Measurements from ENCODE around the gene GP2.
"Not testable (repeated sequence)": the region's sequence is repeated elsewhere in the genome, so short reads cannot be mapped to it uniquely, and the experiment has no call there.

The GP2 gene

DNA sequence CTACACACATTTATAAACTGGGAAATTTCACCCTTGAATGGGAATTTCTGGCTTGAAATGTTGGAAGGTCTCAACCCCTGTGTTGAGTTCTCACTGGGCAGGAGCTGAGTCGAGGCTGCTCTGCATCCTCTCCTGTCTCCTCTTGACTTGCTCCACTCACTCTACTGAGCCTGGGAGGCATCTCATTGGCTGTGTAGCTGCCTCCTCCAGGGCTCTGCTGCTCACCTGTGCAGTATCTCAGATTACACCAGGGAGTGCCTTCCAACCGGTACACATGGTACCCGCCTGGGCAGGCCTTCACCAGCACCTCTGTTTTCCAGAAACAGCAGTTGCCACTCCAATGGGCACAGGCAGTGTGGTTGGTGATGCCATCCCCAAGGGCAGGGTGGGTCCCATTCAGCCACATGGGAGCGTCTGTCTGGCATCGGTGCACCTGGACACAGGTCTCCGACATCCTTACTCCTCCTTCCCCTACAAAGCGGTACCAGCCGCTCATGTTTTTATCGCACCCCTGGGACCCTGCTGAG is 3.7 kb downstream of the GP2 start:
- no peak for DNase-seq

DNA sequence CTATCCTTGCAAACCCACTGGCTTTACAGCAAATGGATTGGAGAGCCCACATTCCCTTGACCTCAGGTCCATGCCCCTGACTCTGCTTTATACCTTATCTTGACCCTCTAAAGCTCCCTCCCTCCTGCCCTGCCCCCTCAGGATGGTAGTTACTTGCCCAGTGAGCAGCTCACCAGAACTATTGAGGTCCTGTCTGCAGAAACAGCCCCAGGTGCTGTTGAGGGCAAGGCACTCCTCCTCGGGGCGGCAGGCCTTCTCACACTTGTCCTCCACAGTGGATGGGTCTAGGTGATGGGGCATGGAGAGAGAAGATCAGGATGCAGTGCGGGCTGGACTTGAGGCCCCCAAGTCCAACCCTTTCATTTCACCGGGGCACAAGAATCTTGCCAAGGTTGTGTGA is 4.6 kb downstream of the GP2 start:
- DNase-seq = no peak

DNA sequence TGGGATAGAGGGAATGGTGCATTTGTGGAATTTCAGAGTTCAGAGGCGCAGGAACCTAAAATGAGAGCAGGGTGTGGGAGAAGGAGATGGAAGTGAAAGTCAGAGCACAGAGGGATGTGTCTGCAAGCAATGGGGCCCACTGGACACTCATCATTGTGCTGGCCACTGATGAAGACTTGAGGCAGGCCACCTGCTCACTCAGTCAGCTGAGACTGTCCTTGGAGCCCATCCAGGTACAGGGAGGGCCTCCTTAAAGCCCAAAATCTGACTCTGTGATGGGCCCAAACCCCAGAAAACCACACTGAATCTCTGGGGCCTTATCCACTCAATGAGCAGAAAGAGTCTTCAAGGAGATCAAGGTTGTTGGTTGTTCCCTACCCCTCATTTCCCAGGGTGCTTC is 5.6 kb downstream of the GP2 start:
- DNase-seq = no peak

DNA sequence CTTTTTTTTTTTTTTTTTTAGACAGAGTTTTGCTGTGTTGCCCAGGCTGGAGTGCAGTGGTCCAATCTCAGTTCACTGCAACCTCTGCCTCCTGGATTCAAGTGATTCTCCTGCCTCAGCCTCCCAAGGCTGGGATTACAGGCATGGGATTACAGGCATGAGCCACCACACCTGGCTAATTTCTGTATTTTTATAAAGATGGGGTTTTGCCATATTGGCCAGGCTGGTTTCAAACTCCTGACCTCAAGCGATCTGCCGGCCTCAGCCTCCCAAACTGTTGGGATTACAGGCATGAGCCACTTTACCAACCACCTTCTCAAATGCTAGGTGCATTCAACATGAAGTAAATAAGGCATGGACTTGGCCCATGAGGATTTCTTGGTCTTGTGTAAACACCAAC is 6.3 kb downstream of the GP2 start:
- DNase-seq = not testable (repeated sequence)

DNA sequence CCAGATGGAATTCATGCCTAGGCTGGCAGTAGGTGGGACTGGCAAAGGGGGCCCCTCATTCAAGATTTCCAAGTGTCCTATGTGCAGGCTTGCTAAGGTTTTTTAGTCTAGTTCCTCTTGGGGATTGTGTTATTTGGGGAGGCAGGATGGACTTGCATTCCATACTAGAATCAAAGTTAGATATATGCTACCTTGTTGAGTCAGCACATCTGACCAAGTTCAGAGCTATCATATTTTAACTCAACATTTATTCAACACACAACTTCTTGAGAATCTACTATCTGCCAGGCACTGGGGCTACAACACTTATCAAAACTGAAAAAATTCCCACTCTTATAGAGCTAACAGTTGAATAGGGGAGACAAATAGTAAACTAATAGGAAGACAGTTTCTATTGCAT is 6.7 kb downstream of the GP2 start:
- no peak for DNase-seq

DNA sequence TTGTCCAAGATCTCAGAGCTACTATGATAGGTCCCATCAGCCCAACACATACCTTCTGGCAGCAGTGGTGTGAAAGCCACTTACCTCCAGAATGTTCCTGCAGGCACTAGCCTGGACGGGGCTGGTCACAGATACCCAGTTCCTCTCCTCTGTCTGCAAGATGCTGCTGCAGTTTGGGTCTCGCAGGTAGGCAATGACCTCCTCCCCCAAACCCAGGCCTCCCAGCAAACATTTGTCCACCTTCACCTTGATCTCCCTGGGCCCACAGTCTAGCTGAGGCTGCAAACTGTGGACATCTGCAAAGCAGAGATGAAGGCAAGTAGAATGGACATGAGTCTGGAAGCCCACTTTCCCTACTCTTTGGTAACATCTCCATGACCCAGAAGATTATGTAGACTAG is 7.1 kb downstream of the GP2 start:
- DNase-seq = no peak

DNA sequence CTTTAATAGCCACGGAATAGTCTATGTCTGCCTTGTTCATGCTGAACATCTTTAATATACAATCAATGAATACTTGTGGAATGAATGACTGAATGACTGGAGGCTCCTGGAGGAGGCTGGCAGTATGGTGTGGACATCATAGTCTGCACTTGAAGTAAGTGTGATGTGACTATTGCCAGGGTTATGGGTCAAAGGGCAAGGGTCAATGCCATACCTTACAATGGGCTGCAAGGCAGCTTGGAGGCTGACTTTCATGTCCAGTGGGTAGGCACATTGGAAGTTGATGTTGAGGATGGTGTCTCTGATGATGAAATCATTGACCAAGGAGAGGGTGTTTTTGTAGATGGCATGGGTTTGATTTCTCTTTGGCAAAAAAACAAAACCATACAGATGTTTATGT is 7.9 kb downstream of the GP2 start:
- no peak for DNase-seq

DNA sequence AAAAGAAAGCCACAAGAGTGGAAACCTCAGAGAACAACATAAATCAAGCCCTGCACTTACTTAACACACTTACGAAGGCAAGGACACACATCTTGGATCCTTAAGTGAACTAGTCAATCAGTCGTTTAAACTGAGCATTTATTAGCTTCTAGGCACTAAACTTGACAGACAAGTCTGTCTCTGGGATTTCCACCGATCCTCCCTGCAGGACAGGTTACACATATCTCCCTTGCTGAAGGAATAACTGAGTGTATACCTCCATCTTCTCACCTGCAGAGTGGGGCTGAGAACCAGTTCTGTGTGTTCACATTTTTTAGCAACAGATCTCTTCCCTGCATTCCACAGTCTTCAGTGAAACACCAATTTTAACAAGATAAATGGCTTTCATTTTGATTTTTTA is 8.9 kb downstream of the GP2 start:
- no peak for DNase-seq

DNA sequence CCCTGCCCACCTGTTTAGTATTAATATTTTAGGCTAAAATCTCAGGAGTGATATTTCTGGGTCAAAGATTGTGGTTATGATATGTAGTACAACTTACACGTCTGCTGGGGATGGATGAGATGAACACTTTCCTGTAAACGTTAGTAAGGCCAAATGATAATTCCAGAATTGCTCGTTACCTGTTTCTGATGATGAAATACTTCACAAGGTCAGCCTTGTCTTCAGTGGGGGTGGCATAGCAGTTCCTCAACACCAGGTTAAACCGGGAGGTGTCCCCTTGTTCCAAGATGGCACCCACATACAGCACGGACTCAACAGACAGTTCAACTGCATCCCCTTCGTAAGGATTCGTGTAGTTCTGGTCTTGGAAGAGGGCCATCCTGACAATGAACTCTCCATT is 9.3 kb downstream of the GP2 start:
- no peak for DNase-seq

DNA sequence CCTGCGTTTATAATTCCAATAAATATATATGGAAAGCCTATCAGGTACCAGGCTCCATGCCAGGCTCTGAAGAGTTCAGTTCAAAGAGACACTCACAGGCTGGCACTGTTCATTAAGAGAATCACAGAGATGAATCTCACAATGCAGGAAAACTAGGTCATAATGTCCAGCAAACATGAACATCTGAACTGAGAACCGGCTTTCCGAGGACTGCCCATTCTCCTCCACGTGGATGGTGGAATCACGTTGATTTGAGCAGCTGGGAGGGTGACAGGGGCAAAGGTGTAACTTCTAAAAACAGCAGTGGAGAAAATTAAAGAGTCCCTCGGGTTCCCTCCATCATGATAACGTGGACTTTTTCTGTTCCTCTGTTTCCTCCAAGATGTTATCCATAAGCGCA is 10.2 kb downstream of the GP2 start:
- no peak for DNase-seq

DNA sequence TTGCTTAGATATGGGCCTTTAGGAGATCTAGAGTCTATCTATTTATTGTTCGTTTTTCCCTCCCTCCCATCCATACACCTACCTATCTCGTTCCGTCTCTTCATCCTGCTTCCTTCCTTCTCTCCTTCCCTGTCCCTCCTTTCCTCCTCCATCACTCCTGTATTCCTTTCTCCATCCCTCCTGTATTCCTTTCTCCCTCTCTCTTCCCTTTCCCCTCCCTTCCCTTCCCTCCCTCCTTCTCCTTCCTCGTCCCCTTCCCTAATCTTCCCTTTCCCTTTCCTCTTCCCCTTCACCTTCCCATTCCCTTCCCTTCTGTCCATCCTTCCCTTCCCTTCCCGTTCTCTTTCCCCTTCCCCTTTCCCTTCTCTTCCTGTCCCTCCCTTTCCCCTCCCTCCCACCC is 10.6 kb downstream of the GP2 start:
- DNase-seq = no peak

DNA sequence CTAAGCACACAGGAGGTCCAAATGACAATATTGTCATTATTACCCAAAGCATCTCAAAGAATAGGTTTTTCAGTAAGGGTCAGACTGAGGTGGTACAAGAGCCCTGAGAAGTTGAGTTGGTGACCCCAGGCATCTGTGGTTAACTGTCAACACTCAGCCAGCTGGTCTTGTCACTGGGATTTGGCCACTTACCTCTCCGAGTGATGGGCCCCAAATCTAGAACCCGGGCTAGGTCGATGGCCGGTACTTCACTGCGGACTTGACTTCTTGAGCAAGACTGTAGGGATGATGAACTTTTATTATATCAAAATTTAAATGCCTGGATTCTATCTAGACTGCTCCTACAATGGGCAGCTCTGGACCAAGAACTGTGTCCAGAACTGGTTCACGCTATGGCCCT is 11.5 kb downstream of the GP2 start:
- no peak for DNase-seq

DNA sequence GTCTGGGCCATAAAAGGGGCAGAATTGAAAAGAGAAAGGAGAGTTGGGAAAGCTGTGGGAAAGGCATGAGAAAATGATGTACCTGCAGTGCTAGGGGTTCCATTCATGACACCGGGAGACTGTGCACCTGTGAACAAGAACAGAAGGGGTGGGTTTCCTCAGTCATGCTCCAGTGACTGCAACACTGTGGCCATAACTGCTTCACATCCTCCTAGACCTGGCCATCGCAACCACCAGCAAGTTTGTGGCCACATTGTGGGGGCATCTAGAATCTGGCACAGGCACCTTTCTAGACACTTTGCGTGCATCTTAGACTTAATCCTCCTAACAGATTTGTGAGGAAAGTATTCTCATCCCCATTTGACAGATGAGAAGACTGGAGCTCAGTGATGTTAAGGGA is 12.7 kb downstream of the GP2 start:
- DNase-seq = no peak

DNA sequence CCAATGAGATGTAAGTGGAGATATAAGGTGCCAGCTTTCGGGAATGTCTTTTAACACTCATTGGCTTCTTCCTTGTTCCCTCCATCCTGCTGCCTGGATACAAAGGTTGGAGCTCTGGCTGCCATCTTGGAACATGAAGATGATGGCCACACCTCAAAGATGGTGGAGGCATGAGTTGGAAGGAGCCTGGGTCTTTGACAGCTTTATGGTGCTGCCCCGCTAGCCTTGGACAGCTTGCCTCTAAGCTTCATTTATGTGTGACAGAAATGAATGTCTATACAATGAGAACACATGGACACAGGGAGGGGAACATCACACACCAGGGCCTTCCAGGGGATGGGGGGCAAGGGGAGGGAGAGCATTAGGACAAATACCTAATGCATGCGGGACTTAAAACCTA is 13.6 kb downstream of the GP2 start:
- no peak for DNase-seq

DNA sequence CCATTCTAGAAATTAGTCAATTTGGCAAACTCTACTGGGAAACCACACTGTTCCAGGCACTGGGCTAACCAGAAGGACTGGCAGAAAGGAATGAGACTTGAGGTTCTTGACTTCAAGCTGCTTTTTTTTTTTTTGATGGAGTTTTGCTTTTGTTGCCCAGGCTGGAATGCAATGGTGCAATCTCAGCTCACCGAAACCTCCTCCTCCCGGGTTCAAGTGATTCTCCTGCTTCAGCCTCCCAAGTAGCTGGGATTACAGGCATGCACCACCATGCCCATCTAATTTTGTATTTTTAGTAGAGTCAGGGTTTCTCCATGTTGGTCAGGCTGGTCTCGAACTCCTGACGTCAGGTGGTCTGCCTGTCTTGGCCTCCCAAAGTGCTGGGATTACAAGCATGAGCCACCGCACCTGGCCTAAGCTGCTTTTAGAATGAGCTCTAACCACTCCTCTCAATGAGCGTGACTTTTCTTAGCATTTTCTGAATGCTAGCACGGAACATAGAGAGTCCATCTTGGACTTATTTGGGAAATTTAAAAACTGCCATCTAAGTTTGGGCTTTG is 14.7 kb downstream of the GP2 start:
- not testable (repeated sequence) for DNase-seq

DNA sequence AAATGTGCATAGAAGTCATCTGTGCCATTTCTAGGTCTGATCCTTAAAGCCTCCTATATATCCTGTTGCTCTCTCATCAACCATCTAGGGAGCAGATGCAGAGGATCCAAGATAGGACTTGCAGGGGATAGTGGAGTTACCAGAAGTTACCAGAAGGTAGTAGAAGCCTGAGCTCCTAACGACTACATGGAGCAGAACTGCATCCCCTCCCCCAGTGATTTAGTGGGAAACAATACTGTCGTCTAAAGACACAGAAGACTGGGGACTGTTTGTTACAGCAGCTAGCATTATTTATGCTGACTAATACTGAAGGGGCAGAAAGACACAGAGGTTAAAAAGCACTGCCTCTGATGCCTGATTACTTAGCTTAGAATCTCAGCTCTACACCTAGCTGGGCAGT is 15.8 kb downstream of the GP2 start:
- DNase-seq = no peak

DNA sequence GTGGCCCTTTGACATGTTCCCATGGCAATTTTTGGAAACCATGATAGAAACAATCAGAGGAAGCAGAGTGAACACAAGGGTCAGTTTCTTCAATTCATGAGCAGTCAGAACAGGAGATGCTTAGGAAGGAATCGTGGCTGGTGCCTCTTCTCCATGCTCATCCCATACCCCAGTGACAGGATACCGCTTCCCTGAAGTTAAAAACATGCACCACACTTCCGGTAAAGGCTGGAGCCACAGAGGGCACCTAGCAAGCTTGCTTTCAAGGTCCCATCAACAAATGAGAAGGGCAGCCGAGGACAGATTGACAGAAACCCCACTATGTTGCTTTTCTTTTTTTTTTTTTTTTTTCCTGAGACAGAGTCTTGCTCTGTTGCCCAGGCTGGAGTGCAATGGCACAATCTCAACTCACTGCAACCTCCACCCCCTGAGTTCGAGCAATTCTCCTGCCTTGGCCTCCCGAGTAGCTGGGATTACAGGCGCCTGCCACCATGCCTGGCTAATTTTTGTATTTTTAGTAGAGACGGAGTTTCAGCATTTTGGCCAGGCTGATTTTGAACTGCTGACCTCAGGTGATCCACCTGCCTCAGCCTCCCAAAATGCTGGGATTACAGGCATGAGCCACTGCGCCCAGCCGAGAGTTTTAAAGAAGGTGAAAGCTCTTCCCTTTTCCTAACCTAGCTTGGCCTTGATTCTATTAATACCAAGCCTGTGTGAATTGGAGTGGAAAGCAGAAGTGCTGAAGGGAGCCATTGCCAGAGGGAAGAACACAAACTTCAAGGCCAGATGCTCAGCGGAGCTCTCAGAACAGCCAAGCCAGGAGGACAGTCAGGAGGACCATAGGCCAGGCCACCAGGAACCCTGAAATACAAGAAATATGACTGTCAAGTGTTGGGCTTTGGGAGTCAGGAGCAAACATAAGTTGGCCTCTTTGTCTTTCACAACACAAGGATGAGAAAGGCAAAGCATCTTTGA is 16.6 kb downstream of the GP2 start:
- no peak for DNase-seq

DNA sequence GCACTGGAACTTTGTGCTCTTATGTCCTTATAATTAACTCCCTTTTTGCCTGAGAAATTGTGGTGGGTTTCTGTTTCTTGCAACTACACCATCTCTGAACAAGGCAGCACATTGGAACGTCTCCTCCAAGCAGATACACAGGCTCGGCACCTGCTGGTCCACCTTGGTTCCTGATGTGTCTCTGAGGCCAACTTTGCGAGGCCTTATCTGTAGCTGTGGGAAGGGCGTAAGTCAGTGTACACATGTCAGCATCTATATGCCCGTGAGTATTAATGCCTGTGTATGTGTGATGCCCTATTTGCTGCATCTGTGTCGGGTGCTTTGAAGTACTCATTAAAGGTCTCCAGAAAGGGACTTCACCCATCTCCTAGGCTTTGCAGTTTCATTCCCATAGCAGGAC is 17.5 kb downstream of the GP2 start:
- DNase-seq = no peak

DNA sequence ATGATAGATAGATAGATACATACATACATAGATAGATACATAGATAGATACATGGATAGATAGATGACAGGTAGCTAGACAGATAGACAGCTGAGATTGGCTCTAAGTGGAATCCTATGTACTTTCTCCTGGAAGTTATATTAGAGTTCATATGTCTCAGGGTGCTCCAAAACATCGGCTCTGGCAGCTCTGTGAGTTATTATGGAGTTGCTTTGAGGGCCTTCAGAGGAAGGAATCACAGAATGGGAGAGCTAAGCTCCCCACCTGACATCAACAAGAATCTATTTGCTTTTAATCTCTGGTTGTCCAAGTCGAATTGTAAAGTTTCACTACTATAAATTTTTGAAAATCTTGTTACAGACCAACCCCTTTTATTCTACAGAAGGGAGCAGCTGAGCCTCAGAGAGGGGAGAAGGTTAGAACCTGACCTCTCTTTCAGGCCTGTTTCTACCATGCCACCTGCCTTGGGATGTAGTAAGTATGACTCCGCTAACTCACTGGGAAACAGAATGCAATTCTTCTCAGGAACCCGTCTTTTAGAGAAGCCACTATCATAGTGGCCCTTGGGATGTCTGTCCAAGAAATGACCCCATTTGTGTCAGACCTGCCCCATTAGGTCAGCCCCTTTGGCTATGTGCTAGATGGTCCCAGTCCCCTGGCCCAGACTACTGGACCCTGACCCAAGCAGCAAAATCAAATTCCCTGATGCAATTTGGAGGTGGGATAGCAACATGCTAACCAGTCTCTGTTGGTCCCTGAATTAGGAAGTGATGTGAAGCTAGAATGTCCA is 18.3 kb downstream of the GP2 start:
- no peak for DNase-seq

DNA sequence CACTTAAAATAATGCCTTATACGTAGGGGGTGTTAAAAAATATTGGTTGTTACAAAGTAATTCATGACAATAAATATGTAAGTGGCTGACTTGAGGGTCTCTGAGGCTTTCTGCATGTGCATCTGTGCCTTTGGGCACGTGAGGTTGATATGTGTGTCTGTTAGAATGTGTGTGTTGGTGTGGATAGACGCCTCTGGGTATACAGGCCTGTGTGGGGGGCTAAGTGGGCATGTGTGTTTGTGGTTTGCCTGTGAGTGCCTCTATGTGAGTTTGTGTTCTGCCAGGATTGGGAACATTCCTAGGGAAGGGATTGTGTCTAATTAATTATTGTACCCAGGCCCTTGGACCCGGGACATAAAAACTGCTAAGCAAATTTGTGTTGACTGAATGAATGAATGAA is 19.0 kb downstream of the GP2 start:
- DNase-seq = no peak

DNA sequence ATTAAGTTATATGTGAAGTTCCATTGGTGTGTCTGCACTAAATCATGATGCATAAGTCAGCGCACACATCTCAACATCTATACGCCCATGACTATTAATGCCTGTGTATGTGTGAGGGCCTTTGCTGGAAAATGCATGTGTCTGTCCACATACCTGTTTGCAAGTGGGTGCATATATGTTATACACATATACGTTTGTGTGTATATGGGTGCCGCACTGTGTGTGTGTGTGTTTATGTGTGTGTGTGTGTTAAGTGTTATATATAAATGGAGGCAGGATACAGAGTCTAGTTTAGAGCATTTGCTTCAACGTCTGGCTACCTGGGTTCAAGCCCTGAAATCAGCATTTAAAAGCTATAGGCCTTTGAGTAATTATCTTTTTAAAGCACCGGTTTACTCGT is 19.5 kb downstream of the GP2 start:
- DNase-seq = no peak

DNA sequence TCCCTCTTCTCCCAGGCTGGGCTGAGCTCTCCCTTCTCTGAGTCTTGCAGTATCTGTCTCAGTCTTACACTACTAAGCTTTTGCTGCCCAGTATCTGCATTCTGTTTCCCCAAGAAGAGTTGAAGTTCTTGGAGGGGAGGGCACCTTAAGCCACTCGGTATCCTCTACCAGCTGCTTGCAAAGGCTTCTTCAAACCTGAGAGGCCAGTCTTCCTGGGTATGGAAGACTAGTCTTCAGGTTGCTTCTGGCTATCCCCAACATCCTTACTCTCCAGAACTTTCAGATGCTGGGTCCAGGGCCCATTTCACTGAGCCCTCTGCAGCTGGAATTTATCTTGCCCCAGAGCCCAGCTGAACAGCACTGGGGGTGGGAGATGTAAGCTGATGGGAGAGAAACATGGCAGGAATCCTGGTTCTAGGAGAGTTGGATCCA is 20.1 kb downstream of the GP2 start:
- no peak for DNase-seq

DNA sequence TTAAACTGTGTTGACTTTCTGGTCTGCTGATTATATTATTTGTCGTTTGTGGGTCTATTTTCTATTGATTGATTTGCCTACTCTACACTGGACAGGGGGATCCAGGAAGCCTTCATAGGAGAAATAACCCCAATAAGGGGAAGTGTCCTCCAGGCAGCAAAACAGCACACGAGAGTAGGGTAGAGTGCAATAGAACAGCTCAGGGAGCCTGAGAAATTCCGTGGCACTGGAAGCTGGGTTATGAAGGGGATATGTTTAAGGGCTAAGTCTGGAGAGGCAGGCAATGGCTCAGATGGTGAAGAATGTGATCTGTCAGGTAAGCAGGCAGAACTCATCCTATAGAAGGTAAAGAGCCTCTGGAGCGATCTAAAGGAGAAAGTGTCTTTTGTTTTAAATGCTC is 20.9 kb downstream of the GP2 start:
- DNase-seq = no peak

DNA sequence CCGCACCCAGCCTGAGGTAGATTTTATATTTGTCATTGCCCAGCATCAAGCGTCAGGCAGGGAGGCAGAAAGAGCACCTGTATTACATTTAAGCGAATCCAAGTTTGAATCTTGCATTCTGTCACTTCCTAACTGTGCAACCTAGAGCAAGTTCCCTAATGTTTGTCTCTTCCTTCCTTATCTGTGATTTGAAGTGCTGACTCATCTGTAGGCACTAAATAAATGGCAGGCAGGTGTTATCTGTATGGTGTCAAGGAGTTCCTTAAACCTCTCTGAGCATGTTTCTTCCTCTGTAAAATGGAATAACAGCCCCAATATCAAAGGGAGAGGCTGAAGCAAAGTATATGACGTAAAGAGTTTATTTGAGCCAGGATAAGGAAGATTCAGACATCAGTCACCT is 24.3 kb downstream of the GP2 start:
- DNase-seq = no peak
